Vagina (tissue), 2 donors: Measurements from ENCODE around the gene EML1.

Experiments
- CTCF ChIP-seq, 3 experiments: fragments of 450-650 bp in 2 of 3; fragments of 200-600 bp in 1 of 3; sonication (generic) in 1 of 3; IDR thresholded peaks; one replicate each; pipeline ENCODE4 v1.5.1; 2017 to 2019; ENCODE audit warnings: antibody characterized with exemption in 3 of 3, mild to moderate bottlenecking in 2 of 3, moderate library complexity in 2 of 3
- POLR2A ChIP-seq, 2 donors: fragments of 450-650 bp; IDR thresholded peaks; one replicate each; pipeline ENCODE4 v1.6.1; 2017; ENCODE audit warnings: antibody characterized with exemption in 2 of 2, mild to moderate bottlenecking in 2 of 2, moderate library complexity in 2 of 2
- POLR2AphosphoS5 ChIP-seq, 2 donors: sonication (generic); formaldehyde crosslinking; IDR thresholded peaks; one replicate each; pipeline ENCODE4 v1.9.0; 2017; ENCODE audit warnings: antibody characterized with exemption in 2 of 2, mild to moderate bottlenecking in 2 of 2, low read depth in 1 of 2; ENCODE audit not compliant: insufficient read depth in 1 of 2

GRCh38 chr14:99952453-99952852, 159.2 kb downstream of the EML1 start:
- TF ChIP-seq CTCF (IDR thresholded peaks at IDR 0.05) (no peak), POLR2A (IDR thresholded peaks at IDR 0.05) (no peak), POLR2AphosphoS5 (IDR thresholded peaks at IDR 0.05; ENCODE audit: insufficient read depth in 1 of 2, low read depth in 1 of 2) (no peak)
